Measurements from ENCODE around the gene BRD2.

DNA sequence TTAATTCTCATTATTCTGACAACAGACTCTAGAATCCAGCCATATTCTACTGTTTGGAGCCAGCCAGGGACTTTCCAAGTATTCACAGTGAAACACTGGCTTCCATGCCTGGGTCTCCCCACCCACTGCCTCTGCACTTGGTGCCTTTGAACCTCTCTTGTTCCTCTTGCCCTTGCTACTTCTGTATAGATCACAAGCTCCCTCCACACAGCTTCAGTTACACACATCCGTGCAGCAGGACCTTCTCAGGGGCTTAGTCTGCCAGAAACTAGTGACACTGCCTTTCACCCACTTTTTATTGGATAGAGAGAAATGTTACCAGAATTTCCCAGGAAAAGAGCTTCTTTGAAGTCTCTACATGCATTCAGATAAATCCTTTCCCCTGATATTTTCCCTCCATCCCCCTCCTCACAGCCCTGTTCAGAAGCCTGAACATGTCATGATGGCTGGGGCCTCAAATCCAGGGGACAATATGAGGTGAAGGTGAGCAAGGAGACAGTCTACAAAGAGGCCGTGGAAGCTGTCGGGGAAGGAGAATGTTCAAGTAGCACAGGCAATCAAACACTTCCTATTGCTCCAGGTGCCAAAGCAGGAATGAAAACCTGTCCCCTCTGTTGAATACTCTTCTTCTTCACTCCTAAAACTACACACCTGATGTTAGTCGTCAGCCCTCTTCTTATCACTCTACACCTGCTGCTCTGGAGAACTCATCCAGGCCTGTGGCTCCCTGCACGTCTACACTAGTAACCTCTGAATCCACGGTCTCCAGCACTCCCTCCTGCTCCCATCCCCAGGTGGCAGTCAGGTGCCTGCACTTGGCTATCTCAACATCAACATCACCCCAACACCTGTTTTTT, 61.2 kb downstream of the BRD2 start:
- TF ChIP-seq, protein P1, sequence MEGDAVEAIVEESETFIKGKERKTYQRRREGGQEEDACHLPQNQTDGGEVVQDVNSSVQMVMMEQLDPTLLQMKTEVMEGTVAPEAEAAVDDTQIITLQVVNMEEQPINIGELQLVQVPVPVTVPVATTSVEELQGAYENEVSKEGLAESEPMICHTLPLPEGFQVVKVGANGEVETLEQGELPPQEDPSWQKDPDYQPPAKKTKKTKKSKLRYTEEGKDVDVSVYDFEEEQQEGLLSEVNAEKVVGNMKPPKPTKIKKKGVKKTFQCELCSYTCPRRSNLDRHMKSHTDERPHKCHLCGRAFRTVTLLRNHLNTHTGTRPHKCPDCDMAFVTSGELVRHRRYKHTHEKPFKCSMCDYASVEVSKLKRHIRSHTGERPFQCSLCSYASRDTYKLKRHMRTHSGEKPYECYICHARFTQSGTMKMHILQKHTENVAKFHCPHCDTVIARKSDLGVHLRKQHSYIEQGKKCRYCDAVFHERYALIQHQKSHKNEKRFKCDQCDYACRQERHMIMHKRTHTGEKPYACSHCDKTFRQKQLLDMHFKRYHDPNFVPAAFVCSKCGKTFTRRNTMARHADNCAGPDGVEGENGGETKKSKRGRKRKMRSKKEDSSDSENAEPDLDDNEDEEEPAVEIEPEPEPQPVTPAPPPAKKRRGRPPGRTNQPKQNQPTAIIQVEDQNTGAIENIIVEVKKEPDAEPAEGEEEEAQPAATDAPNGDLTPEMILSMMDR (conservative IDR thresholded peaks at IDR 0.05), result no peak
- no peak for TF ChIP-seq ZFX (IDR thresholded peaks at IDR 0.05)

Measured in C4-2B (cell line).